Bronchial epithelial cell (primary cell): ENCODE results near the gene ZNF620. TPM values are rescaled to one million over a fixed set of nuclear protein-coding genes. Genes with fewer than 3 reads are reported as not detected.

Experiments
- DNase-seq: peaks from one replicate; pipeline ENCODE4 v3.0.0-alpha.2; 2010; ENCODE audit warnings: low read depth
- FAIRE-seq: peaks from 2 replicates; lab custom pipeline; 2011; peaks lifted over from hg19 to GRCh38; lab: Jason Lieb, UNC
- H3K27me3 ChIP-seq: 2 replicates; pipeline ENCODE4 v1.5.1; 2011; ENCODE audit warnings: low read length; ENCODE audit not compliant: control insufficient read depth, insufficient read depth
- H3K36me3 ChIP-seq: 2 replicates; pipeline ENCODE4 v1.5.1; 2011; ENCODE audit warnings: low read length; ENCODE audit not compliant: control insufficient read depth, insufficient read depth
- H3K4me3 ChIP-seq: 2 replicates; pipeline ENCODE4 v1.5.1; 2011; ENCODE audit warnings: mild to moderate bottlenecking, low read depth, low read length, control low read depth
- CTCF ChIP-seq: IDR thresholded peaks from 2 replicates; pipeline ENCODE4 v1.5.1; 2011; ENCODE audit warnings: mild to moderate bottlenecking, moderate library complexity, low read length, control low read depth, inconsistent platforms; ENCODE audit not compliant: insufficient read depth, severe bottlenecking
- total RNA-seq: library from RNA; depleted of rRNA; stranded (reverse); fragments of >200 nt; gene quantifications from 2 replicates; pipeline ENCODE4 v1.2.1, GENCODE V29; 2014

Gene ZNF620
- total RNA-seq, 1 donor from 2014 or later, result 0.53 TPM

DNA sequence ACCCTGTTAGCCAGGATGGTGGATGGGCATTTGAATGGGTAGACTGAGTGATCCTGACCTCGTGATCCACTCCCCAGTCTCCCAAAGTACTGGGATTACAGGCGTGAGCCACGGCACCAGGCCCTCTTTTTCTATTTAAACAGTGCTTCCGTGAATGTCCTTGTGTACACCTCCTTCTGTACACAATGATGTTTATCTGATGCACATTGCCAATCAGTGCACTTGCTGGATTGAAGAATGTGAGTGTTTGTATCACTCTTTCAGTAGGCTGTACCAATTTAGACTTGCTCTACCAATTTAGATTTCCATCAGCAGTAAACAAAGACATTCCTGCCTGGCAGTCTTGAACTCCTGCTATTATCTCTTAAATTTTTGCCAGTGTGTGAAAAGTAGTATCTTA lies 37.8 kb upstream of the ZNF620 start:
- no peaks in the 10 kb centered on the region for H3K27me3 ChIP-seq
- H3K36me3 ChIP-seq, result peaks cover 3% of the 10 kb centered on the region
- TF ChIP-seq CTCF, result no peak
- no peak overlapping the region for H3K4me3 ChIP-seq
- FAIRE-seq, result no peak
- no peak for DNase-seq

- TF ChIP-seq CTCF, result no peak
- H3K27me3 ChIP-seq, result no peaks in the 10 kb centered on the region
- H3K36me3 ChIP-seq, result no peaks in the 10 kb centered on the region
- H3K4me3 ChIP-seq, result no peak overlapping the region
- no peak for FAIRE-seq
- no peak for DNase-seq
Observed at GRCh38 chr3:40470701-40471100, 35.1 kb upstream of the ZNF620 start.

DNA sequence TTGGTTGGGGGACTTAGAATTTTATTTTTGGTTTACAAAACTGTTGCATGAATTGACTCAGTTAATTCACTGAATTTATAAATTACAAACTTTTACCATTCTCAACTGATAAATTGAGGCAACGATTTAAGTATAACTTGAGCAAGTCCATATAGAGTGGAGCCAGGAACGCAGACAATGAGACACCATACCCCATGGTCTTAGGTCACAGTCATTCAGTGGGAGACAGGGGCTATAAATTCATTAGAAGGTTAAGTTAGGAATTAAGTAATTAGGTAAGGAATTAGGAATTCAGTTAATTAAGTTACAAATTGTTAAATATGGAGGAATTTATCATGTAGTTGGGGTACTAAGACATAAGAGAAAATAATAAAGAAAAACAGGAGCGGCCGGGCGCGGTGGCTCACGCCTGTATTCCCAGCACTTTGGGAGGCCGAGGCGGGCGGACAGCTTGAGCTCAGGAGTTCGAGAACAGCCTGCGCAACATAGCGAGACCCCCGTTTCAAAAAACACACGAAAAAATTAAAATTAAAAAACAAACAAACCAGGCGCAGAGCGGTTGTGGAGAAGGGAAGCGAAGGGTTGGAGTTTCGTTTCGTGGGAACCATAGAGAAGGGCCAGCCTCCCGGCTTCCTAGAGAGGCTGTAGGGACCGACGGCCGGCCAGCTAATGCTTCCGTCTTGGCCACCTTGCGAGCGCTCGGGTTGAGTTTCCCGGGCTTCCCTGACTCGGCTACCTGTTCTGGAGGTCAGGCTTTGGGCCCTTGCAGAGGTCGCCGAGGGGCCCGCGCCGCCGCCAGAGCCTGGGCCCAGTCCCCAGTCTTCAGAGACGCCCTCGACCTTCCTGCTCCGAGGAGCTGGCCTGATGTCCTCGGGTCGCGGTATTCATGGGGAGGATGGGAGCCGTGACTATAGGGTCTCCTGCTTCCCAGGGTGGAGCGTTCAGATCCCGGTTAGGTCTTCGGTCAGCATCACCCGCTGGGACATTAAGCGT lies 29.1 kb upstream of the ZNF620 start, which contains the start of gene ZNF619:
Gene ZNF619 (plus strand): TSS at position 645 of the 993 bp plus-strand sequence. CDS start 858 bp downstream, outside the sequence.
- DNase-seq (peak; percentile 53), FAIRE-seq (no peak)
- TF ChIP-seq CTCF, result peak; percentile 7
- Histone ChIP-seq H3K4me3 (peak within 1 kb of the TSS; percentile 55), H3K27me3 (no peaks in the 10 kb centered on the region), H3K36me3 (no peaks in the 10 kb centered on the region)

DNA sequence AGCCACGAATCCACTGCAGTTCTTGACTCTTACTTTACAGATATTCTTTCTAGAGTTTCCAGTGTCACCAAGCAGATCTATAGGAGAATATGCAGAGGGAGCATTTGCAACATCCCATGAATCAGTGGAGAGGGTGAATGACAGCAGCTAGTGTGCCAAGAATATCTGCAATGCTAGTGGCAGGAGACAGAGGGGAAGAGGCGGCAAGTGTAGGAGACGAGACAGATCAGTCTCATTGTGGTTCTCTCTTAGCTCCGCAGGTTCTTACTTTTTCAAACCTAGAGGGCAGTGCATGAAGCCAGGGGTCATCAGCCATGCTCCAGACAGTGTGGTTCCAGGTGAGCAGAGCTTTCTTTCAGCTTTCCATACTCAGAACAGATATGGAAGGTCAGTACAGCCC lies 28.2 kb upstream of the ZNF620 start:
- DNase-seq, result peak; percentile 19
- Histone ChIP-seq H3K4me3 (peak overlapping the region; percentile 55), H3K27me3 (no peaks in the 10 kb centered on the region), H3K36me3 (peaks cover 1% of the 10 kb centered on the region)
- TF ChIP-seq CTCF, result no peak
- peak; percentile 50 for FAIRE-seq

- FAIRE-seq, result no peak
- TF ChIP-seq CTCF, result no peak
- Histone ChIP-seq H3K27me3 (no peaks in the 10 kb centered on the region), H3K36me3 (peaks cover 5% of the 10 kb centered on the region), H3K4me3 (no peak overlapping the region)
- no peak for DNase-seq
Observed at GRCh38 chr3:40487172-40487571, 18.7 kb upstream of the ZNF620 start.
